GM19452 (cell line): ENCODE results near the gene VAV3.

ENCODE experiments used
- ATAC-seq: cut with Tn5 transposase; IDR thresholded peaks from one replicate; pipeline ENCODE4 v1.9.1; 2021; ENCODE audit not compliant: unreplicated experiment

VAV3 gene

DNA sequence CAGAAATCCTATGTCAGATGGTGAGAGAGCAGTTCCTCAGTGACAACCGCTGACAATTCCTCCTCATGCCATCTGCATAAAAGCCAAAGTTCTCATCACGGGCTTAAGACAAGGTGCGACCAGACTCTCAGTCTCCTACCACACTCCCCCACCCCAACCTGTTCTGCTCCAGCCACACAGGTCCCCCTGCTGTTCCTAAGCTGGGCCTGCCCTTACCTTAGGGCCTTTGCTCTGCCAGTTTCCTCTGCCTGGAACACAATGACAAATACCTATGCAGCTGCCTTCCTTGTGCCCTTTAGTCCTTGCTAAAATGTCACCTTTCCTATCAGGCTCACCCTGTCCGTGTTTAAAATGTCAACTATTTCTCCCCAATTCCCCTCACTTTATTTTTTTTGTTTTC, 441.9 kb downstream of the VAV3 start:
- no peak for ATAC-seq
